H1 (cell line): ENCODE data around the gene BNC1. TPM values are rescaled to one million over a fixed set of nuclear protein-coding genes. Genes with fewer than 3 reads are reported as not detected.

ENCODE experiments used
- CTCF ChIA-PET: fragments of 300-600 bp; sonication (Branson Sonifier 250); formaldehyde crosslinking; loops from one replicate; lab custom pipeline; 2021; ENCODE audit not compliant: partially characterized antibody; lab: Charles Lee
- POLR2A ChIA-PET: fragments of 300-600 bp; sonication (Branson Sonifier 250); formaldehyde crosslinking; loops from one replicate; lab custom pipeline; 2021; ENCODE audit warnings: inconsistent platforms; ENCODE audit not compliant: partially characterized antibody; lab: Charles Lee
- DNase-seq, 2 experiments: peaks; one replicate each; pipeline versions ENCODE4 v3.0.0 to v3.0.0-alpha.2; 2010 to 2022; ENCODE audit warnings: low spot score in 2 of 2, low read depth in 1 of 2, mixed read lengths in 1 of 2
- FAIRE-seq: peaks from 2 replicates; lab custom pipeline; 2011; peaks lifted over from hg19 to GRCh38; lab: Jason Lieb, UNC
- H2AFZ ChIP-seq: 2 replicates; pipeline ENCODE4 v1.8.1; 2012; ENCODE audit warnings: low read length, inconsistent platforms
- H2AK5ac ChIP-seq: 2 replicates; pipeline ENCODE4 v1.6.1; 2013; ENCODE audit warnings: low read depth, low read length
- H2BK120ac ChIP-seq: replicated peaks from 2 replicates; pipeline ENCODE3; 2013; ENCODE audit warnings: low read depth, low read length, inconsistent platforms
- H2BK12ac ChIP-seq: 2 replicates; pipeline ENCODE4 v1.6.1; 2013; ENCODE audit warnings: low read depth, low read length
- H2BK15ac ChIP-seq: 2 replicates; pipeline ENCODE4 v1.6.1; 2013; ENCODE audit warnings: low read length
- H2BK20ac ChIP-seq: 2 replicates; pipeline ENCODE4 v1.6.1; 2013; ENCODE audit warnings: low read length
- H2BK5ac ChIP-seq: 2 replicates; pipeline ENCODE4 v1.6.1; 2013; ENCODE audit warnings: low read depth, low read length
- H3K14ac ChIP-seq: 2 replicates; pipeline ENCODE4 v1.6.1; 2013; ENCODE audit warnings: inconsistent platforms; ENCODE audit not compliant: insufficient read length
- H3K18ac ChIP-seq: 2 replicates; pipeline ENCODE4 v1.6.1; 2013; ENCODE audit warnings: low read length; ENCODE audit errors: extremely low read depth
- H3K23ac ChIP-seq: 2 replicates; pipeline ENCODE4 v1.6.1; 2013; ENCODE audit warnings: inconsistent platforms; ENCODE audit not compliant: insufficient read length
- H3K23me2 ChIP-seq: 2 replicates; pipeline ENCODE4 v1.6.1; 2013; ENCODE audit warnings: low read depth, low read length
- H3K27ac ChIP-seq: 2 replicates; pipeline ENCODE4 v1.6.1; 2011; ENCODE audit warnings: low read depth, low read length, inconsistent platforms
- H3K27me3 ChIP-seq, 4 experiments: replicated peaks in 1 of 4; 1 replicate in 1 of 4; 2 replicates in 3 of 4; pipeline versions ENCODE4 v1.6.1 to v1.8.1; 2011 to 2013; ENCODE audit warnings: low read length in 3 of 4, mild to moderate bottlenecking in 3 of 4, inconsistent platforms in 2 of 4, mixed read lengths in 2 of 4, moderate library complexity in 1 of 4; ENCODE audit not compliant: control insufficient read depth in 3 of 4, insufficient read depth in 3 of 4; ENCODE audit errors: extremely low read depth in 1 of 4
- H3K36me3 ChIP-seq, 4 experiments: 2 replicates each; pipeline versions ENCODE4 v1.6.1 to v1.8.1; 2011 to 2013; ENCODE audit warnings: mild to moderate bottlenecking in 4 of 4, low read length in 3 of 4, moderate library complexity in 2 of 4, control low read depth in 1 of 4, inconsistent platforms in 1 of 4; ENCODE audit not compliant: insufficient read depth in 4 of 4, control insufficient read depth in 2 of 4
- H3K4ac ChIP-seq: replicated peaks from 2 replicates; pipeline ENCODE3; 2013; ENCODE audit warnings: low read length, low read depth, mixed read lengths, inconsistent platforms; ENCODE audit not compliant: insufficient read length
- H3K4me1 ChIP-seq, 4 experiments: replicated peaks in 1 of 4; 1 replicate in 1 of 4; 2 replicates in 3 of 4; pipeline versions ENCODE4 v1.6.1 to v1.8.1; 2011 to 2013; ENCODE audit warnings: low read length in 3 of 4, inconsistent platforms in 2 of 4, mixed read lengths in 1 of 4; ENCODE audit not compliant: insufficient read depth in 4 of 4, control insufficient read depth in 3 of 4
- H3K4me2 ChIP-seq, 2 experiments: 2 replicates each; pipeline versions ENCODE4 v1.6.1 to v1.8.1; 2011 to 2013; ENCODE audit warnings: low read depth in 2 of 2, low read length in 2 of 2, control low read depth in 1 of 2, inconsistent platforms in 1 of 2, mild to moderate bottlenecking in 1 of 2; ENCODE audit not compliant: insufficient read depth in 1 of 2
- H3K4me3 ChIP-seq, 4 experiments: fragments of 200-600, 300-600 bp in 1 of 4; sonication (generic), shearing (Covaris generic), sonication (Bioruptor Twin) in 1 of 4; 2 replicates each; pipeline versions ENCODE4 v1.5.1 to v1.8.1; 2011 to 2016; ENCODE audit warnings: low read length in 4 of 4, low read depth in 3 of 4, control low read depth in 2 of 4, inconsistent platforms in 2 of 4, mild to moderate bottlenecking in 2 of 4, mixed read lengths in 1 of 4, moderate library complexity in 1 of 4; ENCODE audit not compliant: insufficient read depth in 2 of 4; ENCODE audit errors: extremely low read depth in 1 of 4
- H3K56ac ChIP-seq: replicated peaks from 2 replicates; pipeline ENCODE3; 2013; ENCODE audit warnings: low read depth, mild to moderate bottlenecking, mixed read lengths, low read length, inconsistent platforms; ENCODE audit not compliant: insufficient read length
- H3K79me1 ChIP-seq: 2 replicates; pipeline ENCODE4 v1.6.1; 2013; ENCODE audit warnings: low read depth, low read length, control low read depth
- H3K79me2 ChIP-seq, 2 experiments: 2 replicates each; pipeline versions ENCODE4 v1.6.1 to v1.8.1; 2012 to 2013; ENCODE audit warnings: low read length in 2 of 2, mild to moderate bottlenecking in 2 of 2, inconsistent platforms in 1 of 2; ENCODE audit not compliant: insufficient read depth in 2 of 2, control insufficient read depth in 1 of 2
- H3K9ac ChIP-seq, 4 experiments: replicated peaks in 1 of 4; 1 replicate in 1 of 4; 2 replicates in 3 of 4; pipeline versions ENCODE4 v1.6.1 to v1.8.1; 2011 to 2013; ENCODE audit warnings: low read depth in 3 of 4, low read length in 3 of 4, control low read depth in 2 of 4, mild to moderate bottlenecking in 2 of 4, moderate library complexity in 2 of 4, inconsistent platforms in 1 of 4; ENCODE audit errors: extremely low read depth in 1 of 4
- H3K9me3 ChIP-seq, 2 experiments: 2 replicates each; pipeline versions ENCODE4 v1.6.1 to v1.8.1; 2012 to 2013; ENCODE audit warnings: mild to moderate bottlenecking in 2 of 2, moderate library complexity in 2 of 2, control low read depth in 1 of 2, inconsistent platforms in 1 of 2, low read depth in 1 of 2, low read length in 1 of 2, mixed read lengths in 1 of 2; ENCODE audit not compliant: insufficient read depth in 2 of 2
- H4K20me1 ChIP-seq, 2 experiments: replicated peaks in 1 of 2; 2 replicates each; pipeline versions ENCODE3 to v1.8.1; 2011 to 2013; ENCODE audit warnings: inconsistent platforms in 2 of 2, low read length in 2 of 2, mild to moderate bottlenecking in 1 of 2; ENCODE audit not compliant: insufficient read depth in 2 of 2, control insufficient read depth in 1 of 2
- H4K5ac ChIP-seq: 2 replicates; pipeline ENCODE4 v1.6.1; 2013; ENCODE audit warnings: low read length, low read depth, mixed read lengths, inconsistent platforms; ENCODE audit not compliant: insufficient read length
- H4K8ac ChIP-seq: 2 replicates; pipeline ENCODE4 v1.8.0; 2013; ENCODE audit warnings: mild to moderate bottlenecking, moderate library complexity, low read length, inconsistent platforms; ENCODE audit not compliant: insufficient read depth; ENCODE audit errors: extremely low read depth
- H4K91ac ChIP-seq: replicated peaks from 2 replicates; pipeline ENCODE3; 2013; ENCODE audit warnings: low read length, mixed read lengths, inconsistent platforms; ENCODE audit not compliant: insufficient read length
- CTBP2 ChIP-seq: IDR thresholded peaks from 2 replicates; pipeline ENCODE4 v1.7.0; 2011; ENCODE audit warnings: borderline replicate concordance, mild to moderate bottlenecking, moderate library complexity, mixed read lengths, low read length; ENCODE audit not compliant: insufficient read depth, insufficient read length
- JUND ChIP-seq: IDR thresholded peaks from 2 replicates; pipeline ENCODE4 v1.6.1; 2011; ENCODE audit warnings: mild to moderate bottlenecking, improper control_type of control experiment, low read length
- KDM5A ChIP-seq: fragments of 200-600 bp; IDR thresholded peaks from 2 replicates; pipeline ENCODE4 v1.7.1; 2012; ENCODE audit warnings: mild to moderate bottlenecking, low read length, inconsistent platforms, mixed read lengths
- RAD21 ChIP-seq, 2 experiments: IDR thresholded peaks in 1 of 2; conservative IDR thresholded peaks in 1 of 2; 2 replicates each; pipeline ENCODE4 v1.6.1; 2011; ENCODE audit warnings: low read depth in 2 of 2, low read length in 2 of 2, improper control_type of control experiment in 1 of 2, inconsistent platforms in 1 of 2, mild to moderate bottlenecking in 1 of 2, moderate library complexity in 1 of 2
- SIN3A ChIP-seq, 2 experiments: IDR thresholded peaks in 1 of 2; conservative IDR thresholded peaks in 1 of 2; 2 replicates each; pipeline ENCODE4 v1.6.1; 2011 to 2012; ENCODE audit warnings: low read length in 2 of 2, improper control_type of control experiment in 1 of 2, low read depth in 1 of 2, mild to moderate bottlenecking in 1 of 2
- SUZ12 ChIP-seq: fragments of 200-600 bp; sonication (generic); IDR thresholded peaks from 2 replicates; pipeline ENCODE4 v1.6.1; 2012; ENCODE audit warnings: mild to moderate bottlenecking, inconsistent platforms, low read length, moderate library complexity, mixed read lengths
- WGBS, 2 experiments: shearing (Covaris generic) in 1 of 2; methylation state at CpG; one replicate each; pipeline versions ENCODE4 v1.1.6 to v1.1.7; 2013 to 2015; ENCODE audit warnings: low lambda C conversion rate in 2 of 2, mixed read lengths in 2 of 2, inconsistent platforms in 1 of 2, low coverage in 1 of 2, missing lambda C conversion rate in 1 of 2; ENCODE audit not compliant: insufficient replicate concordance in 2 of 2, insufficient coverage in 1 of 2, insufficient read length in 1 of 2; ENCODE audit errors: extremely low coverage in 1 of 2, missing lambda C conversion rate in 1 of 2; 5-methylcytosine and 5-hydroxymethylcytosine counted together
- polyA plus RNA-seq, 7 experiments: library from polyadenylated mRNA; depleted of rRNA in 3 of 7; stranded (reverse) in 5 of 7; unstranded in 2 of 7; fragments of >200 nt in 5 of 7; fragments of 200-250 nt in 2 of 7; gene quantifications; 1 replicate in 5 of 7; 2 replicates in 1 of 7; 4 replicates in 1 of 7; pipeline versions ENCODE4 v1.2.1 to v1.2.3, GENCODE V29; 2011 to 2013; ENCODE audit warnings: missing spikeins in 2 of 7, mixed read lengths in 2 of 7
- total RNA-seq: library from RNA; stranded (reverse); fragmentation: NEBNext Ultra II Directional; extraction: Animal tissue kit (Norgen Biotek cat#: 25700); gene quantifications from 2 replicates; pipeline ENCODE4 v1.2.1, GENCODE V29; 2021
- TF ChIP-seq, protein P1 (sequence below), 3 experiments: IDR thresholded peaks; 1 replicate in 2 of 3; 2 replicates in 1 of 3; pipeline versions ENCODE4 v1.5.1 to v1.6.1; 2011; ENCODE audit warnings: low read length in 3 of 3, mild to moderate bottlenecking in 3 of 3, inconsistent platforms in 2 of 3, low read depth in 1 of 3, moderate library complexity in 1 of 3; ENCODE audit not compliant: insufficient read depth in 1 of 3; ENCODE audit errors: control extremely low read depth in 1 of 3

BNC1 gene
- total and polyA plus RNA-seq, 2 of the 8 experiments (the other 6 are each of a cell fraction or from before 2014, with no cell fraction given), result 0.99 to 2.1 TPM

DNA sequence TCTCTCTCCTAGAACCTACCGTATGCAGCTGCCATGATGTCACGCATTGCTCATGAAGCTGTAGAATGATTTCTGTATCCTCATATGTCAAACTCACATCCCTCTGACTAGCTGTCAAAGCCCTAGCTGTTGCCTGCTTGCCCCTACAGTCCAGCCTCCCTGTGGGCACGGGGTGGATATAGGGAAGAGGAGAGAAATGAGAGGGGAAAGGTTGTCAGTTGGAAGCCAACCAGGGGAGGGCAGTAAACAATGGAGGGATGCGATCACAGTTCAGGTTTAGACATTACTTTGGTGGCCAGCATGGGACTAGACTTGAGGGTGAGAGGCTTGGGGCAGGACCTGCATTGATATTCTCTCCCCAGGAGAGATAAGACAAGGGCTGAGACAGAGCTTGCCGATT, 75.1 kb downstream of the BNC1 start:
- Histone ChIP-seq H3K79me1 (no peaks in the 10 kb centered on the region), H2AK5ac (no peak overlapping the region), H3K23me2 (peaks cover 4% of the 10 kb centered on the region; the same call in 1 of the 2 replicates), H3K79me2 (peaks cover 7 to 25% of the 10 kb centered on the region in 2 experiments; a peak in 3 of 4 replicates), H4K5ac (no peak overlapping the region), H2BK15ac (no peak overlapping the region), H3K4me1 (peaks cover 3 to 13% (median 6%) of the 10 kb centered on the region in 4 experiments; a peak in 5 of 7 replicates)
- TF ChIP-seq KDM5A (no peak), JUND (no peak), SIN3A (conservative IDR thresholded peaks at IDR 0.05 in 1 of 2, IDR thresholded peaks at IDR 0.05 in 1 of 2; ENCODE audit: low read depth in 1 of 2, low read length in 2 of 2) (peak in 1 of 2 experiments; percentile 72; a peak in 2 of 4 replicates), SUZ12 (no peak), CTBP2 (no peak), RAD21 (IDR thresholded peaks at IDR 0.05 in 1 of 2, conservative IDR thresholded peaks at IDR 0.05 in 1 of 2; ENCODE audit: low read depth in 2 of 2, low read length in 2 of 2) (peak; percentile 21 to 31; a peak in 3 of 4 replicates)
- TF ChIP-seq, protein P1, sequence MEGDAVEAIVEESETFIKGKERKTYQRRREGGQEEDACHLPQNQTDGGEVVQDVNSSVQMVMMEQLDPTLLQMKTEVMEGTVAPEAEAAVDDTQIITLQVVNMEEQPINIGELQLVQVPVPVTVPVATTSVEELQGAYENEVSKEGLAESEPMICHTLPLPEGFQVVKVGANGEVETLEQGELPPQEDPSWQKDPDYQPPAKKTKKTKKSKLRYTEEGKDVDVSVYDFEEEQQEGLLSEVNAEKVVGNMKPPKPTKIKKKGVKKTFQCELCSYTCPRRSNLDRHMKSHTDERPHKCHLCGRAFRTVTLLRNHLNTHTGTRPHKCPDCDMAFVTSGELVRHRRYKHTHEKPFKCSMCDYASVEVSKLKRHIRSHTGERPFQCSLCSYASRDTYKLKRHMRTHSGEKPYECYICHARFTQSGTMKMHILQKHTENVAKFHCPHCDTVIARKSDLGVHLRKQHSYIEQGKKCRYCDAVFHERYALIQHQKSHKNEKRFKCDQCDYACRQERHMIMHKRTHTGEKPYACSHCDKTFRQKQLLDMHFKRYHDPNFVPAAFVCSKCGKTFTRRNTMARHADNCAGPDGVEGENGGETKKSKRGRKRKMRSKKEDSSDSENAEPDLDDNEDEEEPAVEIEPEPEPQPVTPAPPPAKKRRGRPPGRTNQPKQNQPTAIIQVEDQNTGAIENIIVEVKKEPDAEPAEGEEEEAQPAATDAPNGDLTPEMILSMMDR (IDR thresholded peaks at IDR 0.05; ENCODE audit: control extremely low read depth in 1 of 3, insufficient read depth in 1 of 3, low read depth in 1 of 3, low read length in 3 of 3), result peak; percentile 25 to 68 (median 45)
- TF ChIP-seq, all 59 proteins: peak for 3
- Histone ChIP-seq H2BK5ac (no peak overlapping the region), H3K27me3 (no peaks in the 10 kb centered on the region; a peak in 1 of 7 replicates), H3K9ac (no peak overlapping the region; a peak in 1 of 7 replicates), H3K4ac (no peak overlapping the region), H3K9me3 (no peaks in the 10 kb centered on the region), H4K20me1 (peaks cover under 1 to 4% of the 10 kb centered on the region in 2 experiments), H3K56ac (no peak overlapping the region), H3K23ac (no peak overlapping the region), H3K4me2 (peak overlapping the region in 1 of 2 experiments; percentile 14; a peak in 1 of 4 replicates), H3K4me3 (no peak overlapping the region), H2BK120ac (no peak overlapping the region), H4K91ac (no peak overlapping the region), H3K27ac (no peak overlapping the region), H2BK20ac (no peak overlapping the region), H4K8ac (no peak overlapping the region), H3K14ac (no peak overlapping the region), H3K36me3 (no peaks in the 10 kb centered on the region; a peak in 1 of 8 replicates), H2AFZ (no peak overlapping the region), H2BK12ac (no peak overlapping the region; the same call in 1 of the 2 replicates), H3K18ac (no peak overlapping the region)
- 62% methylated on average over 5 of the region's 5 CpGs; no CpG with 5 or more reads in 1 of the 2 experiments for WGBS, 2 experiments
- ChIA-PET POLR2A (interaction anchor here (0.5 to 1.9 kb wide), 4 partner anchors 11 to 29 kb away, joined by 3 to 13 read pairs (median 4); no protein-coding TSS in a partner anchor), CTCF (interaction anchor here (1.1 to 2.0 kb wide), 6 partner anchors 8 to 229 kb away, joined by 3 to 7 read pairs (median 6); partner anchors contain the start of gene BTBD1)
- FAIRE-seq, result no peak
- no peak for DNase-seq
